GM18909 (cell line): ENCODE measurements around the gene NECAB3.
A peak's percentile ranks its signal among the peaks of the same experiment; 100 is the strongest.
"Not testable (repeated sequence)": the region's sequence is repeated elsewhere in the genome, so short reads cannot be mapped to it uniquely, and the experiment has no call there.

Experiments used
- ATAC-seq: cut with Tn5 transposase; IDR thresholded peaks from one replicate; pipeline ENCODE4 v1.9.1; 2021; ENCODE audit warnings: mild to moderate bottlenecking; ENCODE audit not compliant: unreplicated experiment, poor library complexity

The NECAB3 gene

DNA sequence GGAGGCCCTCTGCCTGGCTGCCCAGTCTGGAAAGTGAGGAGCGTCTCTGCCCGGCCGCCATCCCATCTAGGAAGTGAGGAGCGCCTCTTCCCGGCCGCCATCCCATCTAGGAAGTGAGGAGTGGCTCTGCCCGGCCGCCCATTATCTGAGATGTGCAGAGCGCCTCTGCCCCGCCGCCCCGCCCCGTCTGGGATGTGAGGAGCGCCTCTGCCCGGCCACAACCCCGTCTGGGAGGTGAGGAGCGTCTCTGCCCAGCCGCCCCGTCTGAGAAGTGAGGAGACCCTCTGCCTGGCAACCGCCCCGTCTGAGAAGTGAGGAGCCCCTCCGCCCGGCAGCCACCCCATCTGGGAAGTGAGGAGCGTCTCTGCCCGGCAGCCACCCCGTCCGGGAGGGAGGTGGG lies 24.7 kb upstream of the NECAB3 start:
- ATAC-seq, result not testable (repeated sequence)

- ATAC-seq, result no peak
These were observed 22.9 kb upstream of the NECAB3 start for GRCh38 chr20:33697129-33697528.

GRCh38 chr20:33696448-33696847 lies 22.2 kb upstream of the NECAB3 start:
- ATAC-seq, result no peak

DNA sequence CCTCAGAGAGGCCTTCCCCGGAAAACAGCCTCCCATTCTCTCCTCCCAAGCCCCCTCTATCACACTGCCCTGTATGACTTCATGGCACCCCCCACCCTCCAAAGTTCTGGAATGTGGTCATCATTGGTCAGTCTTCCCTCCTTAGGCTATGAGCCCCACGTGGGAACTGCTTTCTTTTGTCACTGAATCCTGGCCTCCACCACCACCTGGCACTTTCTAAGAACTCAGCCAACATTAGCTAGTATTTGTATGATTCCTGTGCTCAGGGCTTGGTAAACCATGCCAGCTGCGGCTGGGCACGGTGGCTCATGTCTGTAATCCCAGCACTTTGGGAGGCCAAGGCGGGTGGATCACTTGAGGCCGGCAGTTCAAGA lies 20.4 kb upstream of the NECAB3 start:
- no peak for ATAC-seq

DNA sequence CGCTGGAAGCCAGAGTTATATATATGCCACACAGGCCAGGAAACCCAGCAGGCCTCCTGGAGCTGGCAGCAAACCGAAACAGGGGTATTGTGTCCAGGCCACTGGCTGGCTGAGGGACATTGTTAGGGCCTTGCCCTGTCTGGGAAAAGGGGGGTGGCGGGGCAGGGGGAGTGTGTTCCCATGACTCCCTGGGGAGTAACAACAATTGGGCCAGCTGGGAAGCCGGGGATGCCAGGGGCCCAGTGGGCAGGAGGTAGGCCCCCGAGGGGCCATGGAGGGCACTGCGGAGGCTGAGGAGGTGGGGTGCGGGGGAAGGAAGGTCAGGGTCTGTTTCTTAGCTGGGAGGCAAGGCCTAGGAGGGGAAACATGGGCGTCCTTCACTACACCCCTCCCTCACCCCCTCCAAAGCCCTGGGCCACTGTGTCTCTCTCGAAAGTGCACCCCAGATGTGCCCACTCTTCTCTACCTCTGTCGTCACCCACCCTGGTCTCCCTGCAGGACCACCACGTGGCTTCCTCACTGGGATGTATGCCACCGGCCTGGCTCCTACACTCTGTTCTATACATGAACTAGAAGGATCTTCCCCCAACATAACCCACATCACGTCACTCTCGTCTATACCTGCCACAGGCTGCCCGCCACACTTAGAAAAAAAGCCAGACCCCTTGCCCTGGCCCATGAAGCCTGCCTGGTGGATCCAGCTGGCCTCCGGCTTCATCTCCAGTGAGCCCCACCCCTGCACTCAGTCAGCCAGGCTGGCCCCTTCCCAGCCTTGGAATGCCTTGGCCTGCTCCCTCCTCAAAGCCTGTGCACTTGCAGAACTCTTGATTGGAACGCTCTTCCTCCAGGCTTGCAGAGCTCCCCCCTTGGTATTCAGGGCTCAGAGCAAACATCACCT lies 19.8 kb upstream of the NECAB3 start:
- no peak for ATAC-seq

DNA sequence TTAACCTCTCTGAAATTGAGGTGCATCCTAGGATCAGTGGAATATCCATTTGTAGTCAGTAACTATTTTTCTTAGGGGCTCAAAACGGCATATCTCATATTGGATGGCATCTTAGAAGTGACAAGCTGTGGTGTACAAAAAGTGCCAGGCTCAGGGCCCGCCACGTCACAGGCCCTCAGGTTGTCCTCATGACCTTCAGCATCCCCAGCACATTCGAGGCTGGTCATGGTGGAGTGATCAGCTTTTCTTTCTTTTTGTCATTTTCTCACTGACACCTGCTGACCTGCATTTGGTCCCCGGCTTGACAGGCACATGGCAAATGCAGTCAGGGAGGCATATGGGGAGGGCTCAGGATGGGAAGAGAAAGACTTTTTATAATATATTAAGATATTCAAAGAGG lies 19.1 kb upstream of the NECAB3 start:
- ATAC-seq, result no peak

- no peak for ATAC-seq
These were observed 15.7 kb upstream of the NECAB3 start for GRCh38 chr20:33689973-33690372.

DNA sequence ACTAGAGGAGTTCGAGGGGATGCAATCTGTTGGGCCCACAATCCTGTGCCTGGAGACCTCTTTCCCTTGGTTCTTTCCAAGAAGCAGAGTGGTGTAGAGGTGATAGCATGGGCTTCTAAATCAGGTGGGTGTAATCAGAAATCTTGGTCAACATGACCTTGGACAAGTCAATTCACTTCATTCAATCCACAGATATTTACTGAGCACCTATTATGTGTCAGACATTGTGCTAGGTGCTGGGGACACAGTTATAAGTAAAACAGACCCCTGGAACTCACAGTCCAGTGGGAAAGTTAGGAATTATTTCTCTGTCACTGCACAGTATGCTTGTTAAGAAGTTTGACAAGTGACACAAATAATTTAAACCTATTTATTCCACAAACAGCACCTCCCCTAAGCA lies 15.3 kb upstream of the NECAB3 start:
- no peak for ATAC-seq

GRCh38 chr20:33688938-33689424 lies 14.8 kb upstream of the NECAB3 start:
- no peak for ATAC-seq

- ATAC-seq, result no peak
These were observed 14.0 kb upstream of the NECAB3 start for GRCh38 chr20:33687993-33688937.

GRCh38 chr20:33687370-33687915 lies 13.2 kb upstream of the NECAB3 start:
- ATAC-seq, result no peak

GRCh38 chr20:33686984-33687366 lies 12.7 kb upstream of the NECAB3 start:
- ATAC-seq, result no peak

- peak; percentile 83 for ATAC-seq
These were observed 12.1 kb upstream of the NECAB3 start, which contains the start of gene E2F1 for GRCh38 chr20:33686100-33686983. E2F1 (minus strand) TSS chr20:33686385; CDS start chr20:33686264, 121 bp downstream.

DNA sequence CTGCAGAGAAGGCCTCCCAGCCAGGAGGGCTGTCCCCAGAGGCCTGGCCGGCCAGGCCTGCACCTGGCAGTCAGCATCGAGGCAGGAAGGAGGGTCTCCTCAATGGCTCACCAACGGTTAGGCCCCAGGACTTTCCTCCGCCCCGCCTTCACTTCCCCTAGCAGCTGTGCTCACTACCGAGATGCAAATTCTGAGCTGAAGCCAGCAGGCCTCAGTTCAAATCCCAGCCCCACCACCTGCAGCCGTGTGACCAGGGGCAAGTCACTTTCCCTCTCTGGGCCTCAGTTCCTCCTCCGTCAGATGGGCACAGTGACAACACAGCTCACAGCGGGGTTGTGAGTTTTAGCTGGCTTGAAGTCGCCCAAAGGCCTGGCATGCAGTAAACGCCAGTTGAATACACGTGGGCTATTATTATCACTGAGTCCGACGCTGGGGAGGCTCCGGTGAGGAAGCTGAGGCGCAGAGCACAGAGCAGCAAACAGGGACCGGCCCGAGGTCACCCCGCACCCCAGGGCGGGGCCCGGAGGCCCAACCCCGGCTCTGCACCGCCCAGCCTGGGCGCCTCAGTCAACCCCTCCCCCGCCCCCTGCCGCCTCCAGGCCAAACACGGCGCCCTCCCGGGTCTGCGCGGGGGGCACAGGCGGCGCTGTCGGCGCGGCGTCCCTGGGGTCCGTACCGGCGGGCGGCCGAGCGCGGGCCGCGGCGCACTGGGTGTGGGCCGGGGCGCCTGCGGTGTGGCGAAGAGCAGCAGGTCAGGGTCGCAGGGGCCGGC lies 11.3 kb upstream of the NECAB3 start:
- peak; percentile 39 for ATAC-seq

GRCh38 chr20:33684533-33685327 lies 10.5 kb upstream of the NECAB3 start:
- ATAC-seq, result no peak

DNA sequence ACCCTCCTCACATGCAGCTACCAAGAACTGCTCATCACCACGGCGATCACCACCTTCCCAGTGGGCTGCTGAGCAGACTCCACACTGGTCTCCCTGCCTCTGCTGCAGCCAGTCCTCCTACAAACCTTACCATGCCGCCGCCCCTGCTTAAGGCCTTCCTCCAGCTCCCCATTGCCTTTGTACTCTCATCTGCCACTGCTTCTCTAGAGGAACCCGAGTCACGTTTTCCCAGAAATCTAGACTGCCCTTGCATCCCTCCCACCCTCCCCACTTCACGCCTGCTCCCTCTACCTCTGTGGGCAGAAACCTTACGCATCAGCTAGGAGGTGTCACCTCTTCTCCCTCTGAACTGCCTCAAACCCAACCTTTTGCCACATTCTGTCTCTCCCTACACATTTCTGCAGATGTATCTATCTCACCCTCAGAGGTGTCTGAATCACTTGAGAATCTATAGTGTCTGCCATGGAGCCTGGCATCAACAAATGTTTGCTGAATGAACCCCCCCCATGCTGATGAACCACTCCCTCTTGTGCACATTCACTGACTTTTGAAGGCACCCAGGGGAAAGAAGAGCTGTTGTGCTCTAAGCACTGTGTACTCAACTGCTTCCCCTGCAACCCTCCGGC lies 7.6 kb upstream of the NECAB3 start:
- ATAC-seq, result no peak

DNA sequence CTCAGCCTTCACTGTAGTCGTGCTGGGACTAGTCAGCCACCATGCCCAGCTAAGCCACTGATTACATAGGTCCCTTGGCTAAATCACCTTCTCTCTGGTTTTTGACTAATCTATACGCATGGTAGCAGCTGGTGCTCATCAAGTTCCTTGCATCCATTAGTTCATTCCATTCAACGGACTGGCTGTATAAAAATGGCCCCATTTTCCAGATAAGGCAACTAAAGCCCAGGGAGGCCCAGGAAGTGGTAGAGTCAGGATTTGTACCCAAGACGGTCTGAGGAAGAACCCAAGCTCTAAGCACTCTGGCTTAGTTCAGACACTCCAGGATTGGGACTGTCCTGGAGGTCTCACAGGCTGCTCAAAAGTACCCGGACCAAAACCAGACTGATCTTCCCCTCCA lies 7.1 kb upstream of the NECAB3 start:
- no peak for ATAC-seq

DNA sequence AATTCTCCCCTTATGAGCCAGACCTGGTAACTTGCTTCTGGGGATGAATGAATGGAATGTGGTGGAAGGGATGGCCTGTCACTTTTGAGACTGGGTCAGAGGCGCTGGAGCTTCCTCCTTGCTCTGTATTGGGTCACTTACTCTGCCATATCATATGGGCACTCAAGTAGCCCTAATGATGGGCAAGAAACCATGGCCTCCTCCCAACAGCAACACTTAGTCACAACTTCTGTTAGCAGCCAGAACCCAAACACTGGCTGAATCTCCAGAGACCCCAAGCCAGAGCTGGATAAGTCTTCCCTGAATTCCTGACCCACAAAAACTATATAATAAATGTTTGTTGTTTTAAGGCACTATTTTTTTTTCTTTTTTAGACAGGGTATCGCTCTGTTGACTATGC lies 6.5 kb upstream of the NECAB3 start:
- ATAC-seq, result no peak
